Osteocyte (in vitro differentiated cells): ENCODE data around the gene DDX49. TPM values are rescaled to one million over a fixed set of nuclear protein-coding genes. Genes with fewer than 3 reads are reported as not detected.
A peak's percentile ranks its signal among the peaks of the same experiment; 100 is the strongest.

Experiments used
- DNase-seq: peaks from one replicate; pipeline ENCODE4 v3.0.0; 2021; ENCODE audit warnings: mixed read lengths; ENCODE audit not compliant: unreplicated experiment; ENCODE audit errors: extremely low spot score
- H3K27ac Mint-ChIP-seq: one replicate; pipeline ENCODE4 v1.8.0; 2021; ENCODE audit warnings: mild to moderate bottlenecking, mixed read lengths; ENCODE audit not compliant: unreplicated experiment
- H3K27me3 Mint-ChIP-seq: one replicate; pipeline ENCODE4 v1.8.0; 2021; ENCODE audit warnings: mixed read lengths; ENCODE audit not compliant: unreplicated experiment
- H3K36me3 Mint-ChIP-seq: one replicate; pipeline ENCODE4 v1.8.0; 2021; ENCODE audit warnings: mixed read lengths; ENCODE audit not compliant: unreplicated experiment
- H3K4me1 Mint-ChIP-seq: one replicate; pipeline ENCODE4 v1.8.0; 2021; ENCODE audit warnings: mixed read lengths; ENCODE audit not compliant: unreplicated experiment
- H3K4me3 Mint-ChIP-seq: one replicate; pipeline ENCODE4 v1.8.0; 2021; ENCODE audit warnings: mild to moderate bottlenecking, moderate library complexity, mixed read lengths; ENCODE audit not compliant: unreplicated experiment
- H3K9me3 Mint-ChIP-seq: one replicate; pipeline ENCODE4 v1.8.0; 2021; ENCODE audit warnings: mixed read lengths; ENCODE audit not compliant: unreplicated experiment
- CTCF ChIP-seq: fragments of 200-600 bp; sonication (generic); IDR thresholded peaks from 2 replicates; pipeline ENCODE4 v1.5.0; 2021; ENCODE audit warnings: antibody characterized with exemption, mild to moderate bottlenecking, moderate library complexity
- total RNA-seq: library from RNA; stranded (reverse); gene quantifications from 2 replicates; pipeline ENCODE4 v1.2.1, GENCODE V29; 2021

DDX49 gene
- total RNA-seq, 1 donor from 2014 or later = 59.7 TPM

DNA sequence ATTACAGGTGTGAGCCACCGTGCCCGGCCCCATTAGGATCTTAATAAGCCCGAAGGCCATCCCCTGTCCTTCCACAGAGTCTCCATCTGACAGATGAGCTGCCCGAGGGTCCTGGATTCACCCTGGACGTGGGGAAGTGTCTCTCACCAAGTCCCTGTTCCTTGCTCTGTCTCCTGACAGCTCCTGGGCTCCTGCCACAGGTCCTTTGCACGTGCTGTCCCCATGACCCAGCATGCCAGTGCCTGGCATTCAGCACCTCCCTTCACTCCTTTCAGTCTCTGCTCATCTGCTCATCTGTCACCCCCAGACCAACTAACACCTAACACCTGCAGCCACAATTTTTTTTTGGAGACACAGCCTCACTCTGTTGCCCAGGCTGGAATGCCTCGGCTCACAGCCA is 38.0 kb upstream of the DDX49 start:
- peaks cover 6% of the 10 kb centered on the region for H3K9me3 Mint-ChIP-seq
- TF ChIP-seq CTCF = no peak
- no peak overlapping the region for H3K4me3 Mint-ChIP-seq
- no peak for DNase-seq
- H3K36me3 Mint-ChIP-seq = peaks cover 15% of the 10 kb centered on the region
- H3K4me1 Mint-ChIP-seq = no peaks in the 10 kb centered on the region
- H3K27ac Mint-ChIP-seq = peak overlapping the region; percentile 32
- H3K27me3 Mint-ChIP-seq = no peaks in the 10 kb centered on the region

DNA sequence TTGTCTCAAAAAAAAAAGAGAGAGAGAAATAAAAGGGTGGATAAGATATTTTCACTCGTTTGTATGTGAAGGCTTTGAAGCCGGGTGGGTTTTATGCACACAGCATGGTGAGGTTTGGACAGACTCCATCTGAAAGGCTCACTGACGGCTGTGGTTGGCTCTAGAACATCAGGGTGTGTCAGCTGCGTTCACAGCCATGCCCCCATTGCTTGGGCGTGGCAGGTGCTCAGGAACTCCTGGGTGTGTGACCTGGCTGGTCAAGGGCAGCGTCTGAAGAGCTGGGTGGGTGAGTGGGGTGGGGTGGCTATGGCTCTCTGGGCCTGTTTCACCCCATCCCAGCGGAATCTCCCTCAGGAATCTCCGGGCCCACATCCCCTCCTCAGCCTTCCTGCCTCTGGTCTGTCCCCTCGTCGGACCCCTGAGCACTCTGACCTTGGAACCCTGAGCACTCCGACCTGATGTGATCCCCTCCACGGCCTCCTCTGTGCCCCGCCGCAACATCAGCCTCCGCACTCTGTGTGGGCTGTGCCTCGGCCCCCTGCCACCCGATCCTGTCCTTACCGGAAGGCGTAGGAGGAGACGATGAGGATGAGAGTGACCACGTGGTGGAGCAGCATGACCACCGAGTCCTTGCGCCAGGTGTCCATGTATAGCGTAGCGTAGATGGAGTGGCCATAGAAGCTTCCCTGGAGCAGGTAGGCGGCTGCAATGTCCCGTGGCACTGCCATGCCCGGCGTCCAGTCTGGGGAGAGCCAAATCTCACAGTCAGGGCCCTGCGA is 35.8 kb upstream of the DDX49 start:
- H3K4me1 Mint-ChIP-seq = no peaks in the 10 kb centered on the region
- H3K9me3 Mint-ChIP-seq = no peaks in the 10 kb centered on the region
- no peak overlapping the region for H3K4me3 Mint-ChIP-seq
- TF ChIP-seq CTCF = no peak
- H3K27me3 Mint-ChIP-seq = no peaks in the 10 kb centered on the region
- H3K27ac Mint-ChIP-seq = no peak overlapping the region
- DNase-seq = no peak
- H3K36me3 Mint-ChIP-seq = no peaks in the 10 kb centered on the region

DNA sequence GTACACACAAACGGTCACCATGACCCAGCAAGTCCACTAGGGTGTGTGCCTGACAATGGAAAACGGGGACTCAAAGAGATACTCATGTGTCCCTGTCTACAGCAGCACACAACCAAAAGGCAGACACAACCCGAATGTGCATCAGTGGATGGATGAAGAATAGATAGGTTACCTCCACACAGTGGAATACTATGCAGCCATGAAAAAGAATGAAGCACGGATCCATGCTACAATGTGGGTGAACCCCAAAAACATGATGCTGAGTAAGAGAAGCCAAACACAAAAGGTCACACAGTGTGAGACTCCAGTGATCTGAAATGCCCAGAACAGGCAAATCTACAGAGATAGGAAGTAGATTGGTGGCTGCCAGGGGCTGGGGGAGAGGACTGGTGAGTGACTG is 32.5 kb upstream of the DDX49 start:
- no peaks in the 10 kb centered on the region for H3K27me3 Mint-ChIP-seq

GRCh38 chr19:18889949-18890745 is 29.4 kb upstream of the DDX49 start:
- Mint-ChIP-seq H3K27me3 (no peaks in the 10 kb centered on the region), H3K27ac (no peak overlapping the region), H3K36me3 (no peaks in the 10 kb centered on the region), H3K4me1 (no peaks in the 10 kb centered on the region), H3K4me3 (no peak overlapping the region), H3K9me3 (no peaks in the 10 kb centered on the region)
- no peak for TF ChIP-seq CTCF
- peak; percentile 80 for DNase-seq

More for the DNA sequence above, 32.5 kb upstream of the DDX49 start:
- H3K9me3 Mint-ChIP-seq = no peaks in the 10 kb centered on the region
- TF ChIP-seq CTCF = no peak
- no peak for DNase-seq
- no peaks in the 10 kb centered on the region for H3K4me1 Mint-ChIP-seq
- H3K27ac Mint-ChIP-seq = no peak overlapping the region
- no peaks in the 10 kb centered on the region for H3K36me3 Mint-ChIP-seq
- H3K4me3 Mint-ChIP-seq = no peak overlapping the region

DNA sequence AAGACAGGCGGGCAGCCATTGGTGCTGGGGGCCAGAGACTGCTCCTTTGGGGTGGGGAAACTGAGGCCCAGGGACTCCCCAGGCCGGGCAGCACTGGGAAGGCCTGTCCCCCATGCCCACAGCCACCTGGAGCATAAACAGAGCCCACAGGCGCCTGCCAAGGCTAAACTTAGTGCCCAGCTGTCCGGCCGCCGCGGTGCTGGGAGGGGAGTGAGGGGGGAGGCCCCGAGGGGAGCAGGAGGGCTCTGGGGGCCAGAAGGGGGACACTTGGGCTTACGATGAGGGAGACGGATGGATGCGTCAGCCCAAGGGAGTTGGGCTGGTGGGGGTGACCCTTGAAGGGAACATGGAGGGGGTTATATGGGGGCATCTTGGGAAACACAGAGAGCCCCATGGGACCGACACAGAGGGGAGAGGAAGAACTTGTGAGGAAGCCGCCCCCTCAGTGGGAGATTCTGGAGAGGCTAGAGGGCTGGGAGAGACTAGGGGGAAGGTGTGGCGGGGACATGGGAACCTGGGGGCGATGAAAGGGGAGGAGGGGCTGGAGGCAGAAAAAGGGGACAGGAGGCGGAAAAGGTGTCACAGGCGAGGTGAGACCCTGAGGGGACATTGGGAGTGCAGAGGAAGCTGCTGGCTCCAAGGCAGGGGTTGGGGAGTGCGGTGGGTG is 25.8 kb upstream of the DDX49 start:
- H3K9me3 Mint-ChIP-seq = no peaks in the 10 kb centered on the region
- TF ChIP-seq CTCF = no peak
- peaks cover 3% of the 10 kb centered on the region for H3K4me1 Mint-ChIP-seq
- DNase-seq = peak; percentile 81
- no peaks in the 10 kb centered on the region for H3K27me3 Mint-ChIP-seq
- H3K4me3 Mint-ChIP-seq = no peak overlapping the region
- no peak overlapping the region for H3K27ac Mint-ChIP-seq
- no peaks in the 10 kb centered on the region for H3K36me3 Mint-ChIP-seq
